Skeletal muscle tissue (tissue), 4 donors: ENCODE data around the gene CHRNB2. TPM values are rescaled to one million over a fixed set of nuclear protein-coding genes. Genes with fewer than 3 reads are reported as not detected.

Experiments
- H3K27ac ChIP-seq: one replicate; pipeline ENCODE4 v1.7.0; 2013; ENCODE audit warnings: mild to moderate bottlenecking, low read depth, low read length, inconsistent platforms
- H3K27me3 ChIP-seq, 3 donors: one replicate each; pipeline ENCODE4 v1.7.0; 2013; ENCODE audit warnings: low read length in 3 of 3; ENCODE audit not compliant: control insufficient read depth in 3 of 3, insufficient read depth in 3 of 3
- H3K36me3 ChIP-seq, 3 donors: one replicate each; pipeline ENCODE4 v1.7.0; 2013; ENCODE audit warnings: low read length in 3 of 3; ENCODE audit not compliant: control insufficient read depth in 3 of 3, insufficient read depth in 3 of 3
- H3K4me1 ChIP-seq, 3 donors: one replicate each; pipeline ENCODE4 v1.7.0; 2013; ENCODE audit warnings: low read length in 3 of 3, mild to moderate bottlenecking in 3 of 3; ENCODE audit not compliant: control insufficient read depth in 3 of 3, insufficient read depth in 3 of 3
- H3K4me3 ChIP-seq, 3 donors: one replicate each; pipeline ENCODE4 v1.7.0; 2013; ENCODE audit warnings: low read length in 3 of 3
- H3K9ac ChIP-seq, 3 donors: one replicate each; pipeline ENCODE4 v1.7.0; 2013; ENCODE audit warnings: low read length in 3 of 3, mild to moderate bottlenecking in 3 of 3, moderate library complexity in 2 of 3, low read depth in 1 of 3
- H3K9me3 ChIP-seq, 3 donors: one replicate each; pipeline ENCODE4 v1.7.0; 2013; ENCODE audit warnings: low read length in 3 of 3; ENCODE audit not compliant: control insufficient read depth in 3 of 3
- total RNA-seq: library from RNA; depleted of rRNA; stranded (reverse); fragments of >200 nt; gene quantifications from one replicate; pipeline ENCODE4 v1.2.3, GENCODE V29; 2014
- donor health status: Osteomylitis.

CHRNB2 gene
- total RNA-seq, 1 donor from 2014 or later = under 0.01 TPM

DNA sequence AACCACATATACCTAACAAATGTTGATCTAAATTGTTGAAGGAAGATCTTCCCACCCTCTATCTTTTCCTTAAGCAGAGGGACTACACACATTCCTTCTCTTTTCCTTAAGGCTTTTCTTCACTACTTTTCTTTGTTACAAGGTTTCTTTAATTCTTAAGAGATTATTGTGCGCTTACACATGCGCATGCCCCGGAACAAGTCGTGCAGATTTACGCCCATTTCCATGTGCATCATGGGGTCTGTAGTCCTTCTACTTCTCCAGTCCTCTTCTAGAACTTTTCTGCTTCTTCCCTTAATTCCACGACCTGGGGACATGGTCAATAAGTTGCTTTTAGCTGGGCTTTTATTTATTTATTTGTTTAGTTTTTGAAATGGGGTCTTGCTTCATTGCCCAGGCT is 1.7 kb upstream of the CHRNB2 start:
- Histone ChIP-seq H3K4me3 (no peak overlapping the region), H3K9me3 (no peaks in the 10 kb centered on the region), H3K4me1 (peaks cover 3 to 7% (median 5%) of the 10 kb centered on the region in 3 donors), H3K9ac (no peak overlapping the region), H3K27me3 (peaks cover 15 to 19% (median 18%) of the 10 kb centered on the region in 3 donors), H3K36me3 (no peaks in the 10 kb centered on the region), H3K27ac (no peak overlapping the region)

DNA sequence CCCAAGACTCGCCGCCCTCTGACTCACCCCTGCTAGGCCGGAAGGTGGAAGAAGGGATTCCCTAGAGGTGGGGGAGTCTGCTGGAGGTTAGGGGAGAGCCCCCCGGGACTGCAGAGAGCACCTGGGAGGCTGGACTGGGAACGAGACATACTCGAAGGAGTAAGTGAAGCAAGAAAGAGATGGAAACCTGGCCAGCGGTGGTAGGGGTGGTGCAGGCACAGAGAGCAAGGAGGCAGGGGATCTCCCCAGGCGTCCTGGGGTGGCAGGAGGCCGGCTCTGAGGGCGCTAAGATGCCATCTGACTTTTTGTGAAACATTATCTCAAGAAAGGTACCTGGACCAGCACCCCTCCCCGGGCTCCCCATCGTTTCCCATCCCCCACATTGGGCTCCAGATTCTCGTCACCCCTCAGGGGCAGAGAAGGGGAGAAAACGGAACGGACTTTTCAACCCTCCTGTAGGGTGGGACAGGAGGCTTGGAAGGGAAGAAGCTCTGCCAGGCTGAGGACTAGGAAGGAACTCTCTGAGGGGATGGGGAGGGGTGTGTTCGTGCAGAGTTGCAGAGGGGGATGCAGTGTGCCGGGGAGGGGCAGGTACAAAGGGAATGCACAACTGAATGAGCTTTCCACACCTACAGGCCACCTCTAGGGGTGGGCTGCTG is 708 bp downstream of the CHRNB2 start:
- Histone ChIP-seq H3K36me3 (no peaks in the 10 kb centered on the region), H3K4me1 (peaks cover 3 to 7% (median 5%) of the 10 kb centered on the region in 3 donors), H3K9ac (no peak overlapping the region), H3K9me3 (no peaks in the 10 kb centered on the region), H3K27me3 (peaks cover 19 to 25% (median 22%) of the 10 kb centered on the region in 3 donors), H3K27ac (no peak overlapping the region), H3K4me3 (peak overlapping the region in 1 of 3 donors; percentile 51)

DNA sequence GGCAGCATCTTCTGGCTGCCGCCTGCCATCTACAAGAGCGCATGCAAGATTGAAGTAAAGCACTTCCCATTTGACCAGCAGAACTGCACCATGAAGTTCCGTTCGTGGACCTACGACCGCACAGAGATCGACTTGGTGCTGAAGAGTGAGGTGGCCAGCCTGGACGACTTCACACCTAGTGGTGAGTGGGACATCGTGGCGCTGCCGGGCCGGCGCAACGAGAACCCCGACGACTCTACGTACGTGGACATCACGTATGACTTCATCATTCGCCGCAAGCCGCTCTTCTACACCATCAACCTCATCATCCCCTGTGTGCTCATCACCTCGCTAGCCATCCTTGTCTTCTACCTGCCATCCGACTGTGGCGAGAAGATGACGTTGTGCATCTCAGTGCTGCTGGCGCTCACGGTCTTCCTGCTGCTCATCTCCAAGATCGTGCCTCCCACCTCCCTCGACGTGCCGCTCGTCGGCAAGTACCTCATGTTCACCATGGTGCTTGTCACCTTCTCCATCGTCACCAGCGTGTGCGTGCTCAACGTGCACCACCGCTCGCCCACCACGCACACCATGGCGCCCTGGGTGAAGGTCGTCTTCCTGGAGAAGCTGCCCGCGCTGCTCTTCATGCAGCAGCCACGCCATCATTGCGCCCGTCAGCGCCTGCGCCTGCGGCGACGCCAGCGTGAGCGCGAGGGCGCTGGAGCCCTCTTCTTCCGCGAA is 3.8 kb downstream of the CHRNB2 start:
- H3K36me3 ChIP-seq = no peaks in the 10 kb centered on the region
- H3K27me3 ChIP-seq = peaks cover 19 to 27% (median 25%) of the 10 kb centered on the region in 3 donors
- no peak overlapping the region for H3K4me3 ChIP-seq
- H3K27ac ChIP-seq = no peak overlapping the region
- H3K4me1 ChIP-seq = peaks cover 3 to 7% (median 5%) of the 10 kb centered on the region in 3 donors
- no peaks in the 10 kb centered on the region for H3K9me3 ChIP-seq
- H3K9ac ChIP-seq = no peak overlapping the region

DNA sequence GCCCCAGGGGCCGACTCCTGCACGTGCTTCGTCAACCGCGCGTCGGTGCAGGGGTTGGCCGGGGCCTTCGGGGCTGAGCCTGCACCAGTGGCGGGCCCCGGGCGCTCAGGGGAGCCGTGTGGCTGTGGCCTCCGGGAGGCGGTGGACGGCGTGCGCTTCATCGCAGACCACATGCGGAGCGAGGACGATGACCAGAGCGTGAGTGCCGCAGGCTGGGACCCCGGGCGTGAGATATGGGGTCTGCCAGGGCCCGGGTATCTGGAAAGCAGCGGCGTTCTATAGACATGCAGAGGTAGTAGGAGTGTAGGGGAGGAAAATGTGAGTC is 4.3 kb downstream of the CHRNB2 start:
- H3K27me3 ChIP-seq = peaks cover 19 to 27% (median 21%) of the 10 kb centered on the region in 3 donors
- no peaks in the 10 kb centered on the region for H3K9me3 ChIP-seq
- no peak overlapping the region for H3K27ac ChIP-seq
- no peak overlapping the region for H3K9ac ChIP-seq
- no peak overlapping the region for H3K4me3 ChIP-seq
- peaks cover 3 to 7% (median 5%) of the 10 kb centered on the region in 3 donors for H3K4me1 ChIP-seq
- H3K36me3 ChIP-seq = no peaks in the 10 kb centered on the region

GRCh38 chr1:154572468-154573167 is 5.0 kb downstream of the CHRNB2 start:
- no peak overlapping the region for H3K9ac ChIP-seq
- H3K27ac ChIP-seq = no peak overlapping the region
- peaks cover 16 to 20% (median 19%) of the 10 kb centered on the region in 3 donors for H3K27me3 ChIP-seq
- H3K36me3 ChIP-seq = no peaks in the 10 kb centered on the region
- peaks cover 3 to 7% (median 7%) of the 10 kb centered on the region in 3 donors for H3K4me1 ChIP-seq
- H3K4me3 ChIP-seq = no peak overlapping the region
- no peaks in the 10 kb centered on the region for H3K9me3 ChIP-seq

DNA sequence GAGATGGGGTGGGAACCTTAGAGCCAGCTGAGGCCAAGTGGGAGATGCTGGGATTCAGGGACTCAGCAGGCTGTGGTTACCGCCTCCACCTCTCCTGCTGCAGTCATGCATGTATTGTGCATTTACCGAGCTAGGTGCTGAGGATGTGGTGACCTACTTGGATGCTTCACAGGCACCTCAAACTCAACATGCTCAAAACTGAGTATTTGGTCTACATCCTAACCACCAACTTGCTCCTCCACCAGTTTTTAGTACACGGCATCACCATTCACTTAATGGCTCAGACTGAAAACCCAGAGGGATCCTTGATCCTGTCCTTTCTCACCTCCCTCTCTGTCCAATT is 5.6 kb downstream of the CHRNB2 start:
- Histone ChIP-seq H3K9ac (no peak overlapping the region), H3K27ac (no peak overlapping the region), H3K4me1 (peaks cover 3 to 6% (median 6%) of the 10 kb centered on the region in 3 donors), H3K9me3 (no peaks in the 10 kb centered on the region), H3K27me3 (peaks cover 13 to 20% (median 16%) of the 10 kb centered on the region in 3 donors), H3K36me3 (no peaks in the 10 kb centered on the region), H3K4me3 (no peak overlapping the region)

DNA sequence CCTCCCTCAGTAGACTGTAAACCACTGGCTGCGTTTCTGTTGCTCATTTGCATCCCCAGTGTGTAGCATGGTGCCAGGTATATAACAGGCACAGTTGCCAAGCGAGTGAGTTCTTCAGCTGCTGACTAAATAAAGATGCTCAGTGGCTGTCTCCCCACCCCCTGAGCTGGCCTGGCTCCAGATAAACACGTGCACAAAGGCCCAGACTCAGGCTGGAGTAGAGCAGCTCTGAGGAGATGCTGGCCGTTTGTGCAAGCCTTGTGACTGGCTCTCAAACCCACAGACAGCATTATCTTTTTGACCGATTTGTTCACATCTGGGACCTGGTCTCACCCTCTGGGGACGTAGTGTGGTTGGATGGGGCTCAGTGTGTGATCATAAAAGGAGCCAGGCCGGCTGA is 7.1 kb downstream of the CHRNB2 start:
- no peaks in the 10 kb centered on the region for H3K9me3 ChIP-seq
- peaks cover 3 to 6% (median 5%) of the 10 kb centered on the region in 3 donors for H3K4me1 ChIP-seq

DNA sequence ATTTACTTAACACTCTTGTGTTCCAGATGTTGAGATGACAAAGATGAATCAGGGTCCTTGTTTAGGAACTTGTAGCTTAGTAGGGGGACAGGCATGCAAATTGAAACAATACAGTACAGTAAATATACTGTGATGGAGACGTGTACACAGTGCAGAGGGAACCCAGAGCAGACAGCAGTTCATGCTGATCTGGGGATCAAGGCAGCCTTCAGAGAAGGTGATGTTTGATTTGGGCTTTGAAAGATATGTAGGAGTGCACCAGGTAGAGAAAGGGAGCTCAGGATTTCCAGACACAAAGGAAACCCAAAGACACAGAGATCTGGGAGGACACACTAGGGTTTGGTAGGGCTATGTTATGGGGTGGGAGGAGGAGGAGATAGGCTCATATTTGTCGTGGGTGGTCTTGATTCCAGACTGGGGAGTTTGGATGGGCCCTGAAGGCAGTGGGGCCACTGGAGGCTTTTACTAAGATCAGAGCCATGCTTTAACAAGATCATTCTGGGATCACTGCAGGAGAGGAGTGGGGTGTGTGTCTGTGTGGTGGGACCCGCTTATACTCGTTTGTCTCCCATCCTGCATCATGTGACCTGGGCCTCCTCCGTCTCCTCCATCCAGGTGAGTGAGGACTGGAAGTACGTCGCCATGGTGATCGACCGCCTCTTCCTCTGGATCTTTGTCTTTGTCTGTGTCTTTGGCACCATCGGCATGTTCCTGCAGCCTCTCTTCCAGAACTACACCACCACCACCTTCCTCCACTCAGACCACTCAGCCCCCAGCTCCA is 7.8 kb downstream of the CHRNB2 start:
- no peak overlapping the region for H3K9ac ChIP-seq
- peaks cover 3 to 6% (median 5%) of the 10 kb centered on the region in 3 donors for H3K4me1 ChIP-seq
- H3K27me3 ChIP-seq = peaks cover 4 to 10% (median 7%) of the 10 kb centered on the region in 3 donors
- no peak overlapping the region for H3K27ac ChIP-seq
- no peak overlapping the region for H3K4me3 ChIP-seq
- H3K36me3 ChIP-seq = peaks cover 11 to 19% (median 15%) of the 10 kb centered on the region in 3 donors
- H3K9me3 ChIP-seq = no peaks in the 10 kb centered on the region

More for the DNA sequence above, 7.1 kb downstream of the CHRNB2 start:
- Histone ChIP-seq H3K9ac (no peak overlapping the region), H3K4me3 (no peak overlapping the region), H3K27ac (no peak overlapping the region), H3K27me3 (peaks cover 4 to 14% (median 7%) of the 10 kb centered on the region in 3 donors), H3K36me3 (peaks cover 6 to 15% (median 10%) of the 10 kb centered on the region in 3 donors)

DNA sequence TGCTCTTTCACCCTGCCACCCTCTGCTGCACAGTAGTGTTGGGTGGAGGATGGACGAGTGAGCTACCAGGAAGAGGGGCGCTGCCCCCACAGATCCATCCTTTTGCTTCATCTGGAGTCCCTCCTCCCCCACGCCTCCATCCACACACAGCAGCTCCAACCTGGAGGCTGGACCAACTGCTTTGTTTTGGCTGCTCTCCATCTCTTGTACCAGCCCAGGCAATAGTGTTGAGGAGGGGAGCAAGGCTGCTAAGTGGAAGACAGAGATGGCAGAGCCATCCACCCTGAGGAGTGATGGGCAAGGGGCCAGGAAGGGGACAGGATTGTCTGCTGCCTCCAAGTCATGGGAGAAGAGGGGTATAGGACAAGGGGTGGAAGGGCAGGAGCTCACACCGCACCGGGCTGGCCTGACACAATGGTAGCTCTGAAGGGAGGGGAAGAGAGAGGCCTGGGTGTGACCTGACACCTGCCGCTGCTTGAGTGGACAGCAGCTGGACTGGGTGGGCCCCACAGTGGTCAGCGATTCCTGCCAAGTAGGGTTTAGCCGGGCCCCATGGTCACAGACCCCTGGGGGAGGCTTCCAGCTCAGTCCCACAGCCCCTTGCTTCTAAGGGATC is 8.5 kb downstream of the CHRNB2 start:
- peaks cover 4 to 6% (median 5%) of the 10 kb centered on the region in 3 donors for H3K27me3 ChIP-seq
- no peak overlapping the region for H3K27ac ChIP-seq
- H3K9ac ChIP-seq = no peak overlapping the region
- peaks cover 3 to 6% (median 5%) of the 10 kb centered on the region in 3 donors for H3K4me1 ChIP-seq
- no peak overlapping the region for H3K4me3 ChIP-seq
- peaks cover 16 to 26% (median 22%) of the 10 kb centered on the region in 3 donors for H3K36me3 ChIP-seq
- no peaks in the 10 kb centered on the region for H3K9me3 ChIP-seq
